NCI-H526 (cell line): ENCODE data around the gene ZNF821.
"Not testable (repeated sequence)": the region's sequence is repeated elsewhere in the genome, so short reads cannot be mapped to it uniquely, and the experiment has no call there.

Source experiments
- DNase-seq, 2 experiments: peaks; one replicate each; lab custom pipeline; 2025; lab: John Stamatoyannopoulos, UW

Gene ZNF821

GRCh38 chr16:71883849-71884638, at the start of gene ZNF821:
TSS of gene ZNF821 (minus strand) at chr16:71884182. CDS start at chr16:71879946, 4,236 bp downstream.
- DNase-seq = peak; percentile 11 to 83

DNA sequence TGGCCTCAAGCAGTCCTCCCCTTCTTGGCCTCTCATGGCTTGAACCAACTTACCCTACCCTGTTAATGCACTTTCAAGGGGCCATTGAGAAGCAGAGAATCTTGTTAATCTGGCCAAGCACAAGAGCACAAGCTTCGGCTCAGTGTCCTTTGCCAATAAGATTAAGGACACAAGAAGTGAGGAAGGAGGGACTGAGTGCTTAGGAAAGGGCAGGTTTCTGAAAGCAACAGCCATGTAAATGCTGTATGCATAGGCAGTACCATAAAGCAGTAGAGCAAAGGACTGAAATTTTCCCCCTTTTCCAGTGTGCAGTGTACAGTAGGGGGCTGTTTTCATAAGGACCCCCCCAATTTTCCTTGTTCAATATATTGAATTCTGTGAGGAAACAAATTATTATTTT, 49.0 kb upstream of the ZNF821 start:
- DNase-seq = no peak

DNA sequence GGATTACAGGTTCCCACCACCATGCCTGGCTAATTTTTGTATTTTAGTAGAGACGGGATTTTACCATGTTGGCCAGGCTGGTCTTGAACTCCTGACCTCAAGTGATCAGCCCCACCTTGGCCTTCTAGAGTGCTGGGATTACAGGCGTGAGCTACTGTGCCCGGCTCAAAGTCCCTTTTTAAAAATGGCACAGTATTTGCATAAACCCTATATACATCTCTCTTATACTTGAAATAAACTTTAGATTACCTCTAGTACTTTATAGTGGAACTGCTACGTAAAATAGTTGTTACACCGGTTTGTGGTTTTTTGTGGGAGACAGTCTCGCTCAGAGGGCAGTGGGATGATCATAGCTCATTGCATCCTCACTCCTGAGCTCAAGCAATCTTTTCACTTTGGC, 47.6 kb upstream of the ZNF821 start:
- DNase-seq = no peak

DNA sequence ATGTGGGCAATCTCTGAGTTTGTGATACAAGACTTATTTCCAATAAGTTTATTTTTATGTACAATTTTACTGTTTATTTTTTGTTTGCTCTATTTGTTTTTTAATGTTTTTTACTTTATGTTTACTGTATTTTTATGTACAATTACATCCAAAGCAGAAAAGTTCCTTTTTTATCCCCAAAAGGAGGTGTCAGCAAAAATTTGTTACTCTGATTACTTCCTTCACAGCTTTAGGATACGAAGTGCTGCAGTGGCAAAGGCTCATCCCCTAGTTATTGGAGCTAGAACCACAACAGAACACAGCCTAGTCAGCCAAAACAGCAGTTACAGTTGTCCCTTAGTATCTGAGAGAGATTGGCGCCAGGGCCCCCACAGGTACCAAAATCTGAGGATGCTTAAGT, 47.0 kb upstream of the ZNF821 start:
- no peak for DNase-seq

GRCh38 chr16:71930013-71930563, 46.1 kb upstream of the ZNF821 start:
- no peak for DNase-seq

DNA sequence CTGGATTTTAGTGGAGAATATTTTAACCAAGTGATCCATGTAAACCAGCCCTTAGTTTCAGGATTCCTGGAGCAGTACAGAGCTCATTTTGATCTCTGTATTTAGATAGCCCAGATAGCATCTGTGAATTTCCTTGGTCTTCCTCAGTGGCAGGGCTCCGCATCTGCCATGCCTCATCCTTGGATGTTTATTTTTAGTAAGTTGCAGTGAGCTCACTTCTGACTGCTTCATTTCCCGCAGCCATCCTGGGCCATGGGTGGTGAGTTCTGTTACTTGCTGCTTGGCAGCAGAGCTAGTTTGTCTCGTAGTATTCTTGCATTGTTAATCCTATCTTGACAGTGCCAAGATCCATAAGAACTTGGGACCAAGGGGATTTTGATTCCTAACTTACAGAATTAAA, 45.1 kb upstream of the ZNF821 start:
- DNase-seq = no peak

GRCh38 chr16:71927787-71928186, 43.8 kb upstream of the ZNF821 start:
- DNase-seq = no peak

DNA sequence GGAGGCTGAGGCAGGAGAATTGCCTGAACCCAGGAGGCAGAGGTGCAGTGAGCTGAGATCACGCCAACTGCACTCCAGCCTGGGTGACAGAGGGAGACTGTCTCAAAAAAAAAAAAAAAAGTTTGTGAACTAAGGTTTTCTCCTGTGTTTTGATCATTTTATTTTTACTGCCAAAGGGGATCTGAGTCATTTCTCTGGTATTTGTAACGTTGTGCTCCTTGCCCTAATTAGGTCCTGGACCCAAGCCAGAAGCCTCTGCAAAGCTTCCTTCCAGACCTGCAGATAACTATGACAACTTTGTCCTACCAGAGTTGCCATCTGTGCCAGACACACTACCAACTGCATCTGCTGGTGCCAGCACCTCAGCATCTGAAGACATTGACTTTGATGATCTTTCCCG, 43.4 kb upstream of the ZNF821 start:
- no peak for DNase-seq

DNA sequence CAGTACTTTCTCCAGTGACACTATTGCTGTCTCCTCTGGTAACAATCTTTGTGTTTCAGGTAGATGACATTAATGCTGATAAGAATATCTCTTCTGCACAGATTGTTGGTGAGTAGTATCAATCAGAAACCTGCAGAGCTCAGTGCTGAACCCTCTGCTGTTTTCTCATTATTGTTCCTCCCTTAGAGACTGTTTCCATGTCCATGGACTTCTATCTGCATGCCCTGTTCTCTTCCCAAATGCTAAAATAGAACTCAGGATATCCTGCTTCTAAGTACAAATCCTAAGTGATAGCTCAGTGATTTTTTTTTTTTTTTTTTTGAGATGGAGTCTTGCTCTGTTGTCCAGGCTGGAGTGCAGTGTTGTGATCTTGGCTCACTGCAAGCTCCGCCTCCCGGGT, 40.7 kb upstream of the ZNF821 start:
- no peak for DNase-seq

- DNase-seq = no peak
These were observed 40.1 kb upstream of the ZNF821 start for GRCh38 chr16:71923941-71924690.

- DNase-seq = no peak
These were observed 36.7 kb upstream of the ZNF821 start for GRCh38 chr16:71920658-71921057.

- DNase-seq = no peak
These were observed 35.1 kb upstream of the ZNF821 start for GRCh38 chr16:71919035-71919434.

DNA sequence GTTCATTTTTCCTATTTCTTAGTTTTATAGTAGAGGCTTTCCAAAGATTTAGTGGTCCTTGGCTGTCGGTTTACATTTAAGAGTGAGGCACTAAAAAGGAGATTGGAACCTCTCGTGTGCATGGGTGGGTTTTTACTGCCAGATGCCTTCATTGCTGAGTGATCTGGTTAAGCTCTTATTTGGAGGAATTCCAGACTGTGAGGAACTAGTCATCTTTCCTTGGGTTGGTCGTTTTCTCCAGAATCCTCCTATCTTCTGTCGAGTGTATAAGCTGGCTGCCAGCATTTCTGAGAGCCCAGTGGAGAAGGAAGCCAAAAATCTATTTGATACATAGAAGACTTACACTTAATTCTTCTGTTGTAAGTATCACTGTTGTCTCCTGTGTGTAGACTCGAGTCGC, 33.9 kb upstream of the ZNF821 start:
- no peak for DNase-seq

DNA sequence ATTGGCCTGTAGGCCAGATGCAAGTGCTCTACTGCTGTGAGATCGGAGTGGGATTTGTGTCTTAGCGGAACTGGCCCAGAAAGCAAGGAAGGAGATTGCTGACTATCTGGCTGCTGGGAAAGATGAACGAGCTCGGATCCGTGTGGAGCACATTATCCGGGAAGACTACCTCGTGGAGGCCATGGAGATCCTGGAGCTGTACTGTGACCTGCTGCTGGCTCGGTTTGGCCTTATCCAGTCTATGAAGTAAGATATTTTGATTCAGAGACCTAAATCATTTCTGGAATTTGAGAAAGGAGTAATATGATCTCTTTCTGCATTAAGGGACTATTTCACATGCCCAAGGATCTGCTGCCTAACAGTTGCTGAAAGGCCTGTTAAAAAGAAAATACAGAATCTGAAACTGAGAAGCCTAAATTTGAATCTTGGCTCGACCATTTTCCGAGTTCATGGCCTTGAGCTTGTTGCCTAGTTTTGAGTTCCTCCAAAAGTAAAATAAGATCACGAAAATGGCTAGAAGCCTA, 32.5 kb upstream of the ZNF821 start:
- DNase-seq = no peak

DNA sequence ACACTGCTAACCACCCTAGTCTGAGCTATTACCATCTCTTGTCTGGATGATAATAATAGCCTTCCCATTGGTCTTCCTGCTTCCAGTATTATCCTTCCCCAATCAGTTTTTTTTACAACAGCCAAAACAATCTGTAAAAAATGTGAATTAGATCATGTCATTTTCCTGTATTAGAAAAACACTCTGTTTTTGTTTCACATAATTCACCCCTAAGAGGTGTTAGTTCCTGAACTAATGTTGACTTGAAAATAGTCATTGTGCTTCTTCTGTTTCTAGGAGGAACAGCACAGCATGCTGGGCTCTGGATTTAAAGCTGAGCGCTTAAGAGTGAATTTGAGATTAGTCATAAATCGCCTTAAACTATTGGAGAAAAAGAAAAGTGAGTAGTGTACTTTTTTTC, 31.4 kb upstream of the ZNF821 start:
- DNase-seq = no peak

DNA sequence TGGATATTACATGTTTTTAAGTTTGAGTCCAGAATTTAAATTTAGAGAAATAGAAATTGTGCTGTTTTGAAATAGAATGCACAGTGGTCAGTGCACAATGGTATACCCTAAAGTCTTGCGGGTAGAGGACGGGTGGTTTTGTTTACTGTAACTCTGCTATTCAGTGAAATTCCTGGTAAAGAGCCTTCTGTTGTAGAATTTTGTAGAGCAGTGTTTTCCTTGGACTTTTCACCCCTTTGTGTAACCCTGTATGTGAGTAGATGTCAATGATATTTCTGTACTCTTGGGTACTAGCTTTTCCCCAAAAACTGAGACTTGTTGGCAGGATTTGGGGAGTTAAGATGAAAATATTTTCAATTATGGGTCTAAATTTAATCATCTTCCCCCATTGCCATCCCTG, 30.8 kb upstream of the ZNF821 start:
- no peak for DNase-seq

- DNase-seq = no peak
These were observed 28.7 kb upstream of the ZNF821 start for GRCh38 chr16:71912534-71913275.

DNA sequence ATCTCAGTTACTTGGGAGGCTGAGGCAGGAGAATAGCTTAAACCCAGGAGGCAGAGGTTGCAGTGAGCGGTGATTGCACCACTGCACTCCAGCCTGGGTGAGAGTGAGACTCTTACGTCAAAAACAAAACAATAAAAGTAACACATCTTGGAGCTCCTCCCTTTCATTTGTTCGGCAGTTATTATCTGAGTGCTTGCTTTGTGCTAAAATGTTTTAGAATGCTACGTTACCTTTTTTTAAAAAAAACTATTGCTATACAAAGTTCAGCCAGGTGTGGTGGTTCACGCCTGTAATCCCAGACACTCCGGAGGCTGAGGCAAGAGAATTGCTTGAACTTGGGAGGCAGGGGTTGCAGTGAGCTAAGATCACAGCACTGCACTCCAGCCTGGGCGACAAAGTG, 27.1 kb upstream of the ZNF821 start:
- DNase-seq = no peak

GRCh38 chr16:71905765-71906164, 21.8 kb upstream of the ZNF821 start:
- not testable (repeated sequence) for DNase-seq

DNA sequence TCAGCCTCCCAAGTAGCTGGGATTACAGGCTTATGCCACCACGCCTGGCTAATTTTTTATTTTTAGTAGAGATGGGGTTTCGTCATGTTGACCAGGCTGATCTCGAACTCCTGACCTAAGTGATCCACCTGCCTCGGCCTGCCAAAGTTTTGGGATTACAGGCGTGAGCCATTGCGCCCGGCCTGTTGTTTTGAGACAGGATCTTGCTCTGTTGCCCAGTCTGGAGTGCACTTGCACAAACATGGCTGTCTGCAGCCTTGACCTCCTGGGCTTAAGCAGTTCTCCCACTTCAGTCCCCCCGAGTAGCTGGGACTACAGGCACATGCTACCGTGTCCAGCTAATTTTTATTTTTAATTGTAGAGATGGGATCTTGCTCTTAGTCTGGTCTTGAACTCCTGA, 20.3 kb upstream of the ZNF821 start:
- no peak for DNase-seq

DNA sequence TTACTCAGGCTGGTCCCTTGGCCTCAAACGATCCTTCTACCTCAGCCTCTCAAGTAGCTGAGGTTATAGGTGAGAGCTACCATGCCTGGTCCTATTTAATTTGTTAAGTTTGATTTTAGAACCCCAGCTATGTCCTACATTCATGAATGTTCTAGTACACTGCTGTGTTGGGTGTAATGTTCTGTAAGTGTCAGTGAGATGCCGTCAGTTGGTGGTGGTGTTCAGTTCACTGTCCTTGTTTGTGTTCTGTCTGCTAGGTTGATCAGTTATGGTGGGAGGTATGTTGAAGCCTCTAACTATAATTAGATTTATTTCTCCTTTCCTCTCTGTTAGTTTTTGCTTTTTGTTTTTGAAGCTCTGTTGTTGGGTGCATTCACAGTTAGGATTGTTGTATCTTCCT, 19.6 kb upstream of the ZNF821 start:
- DNase-seq = no peak

DNA sequence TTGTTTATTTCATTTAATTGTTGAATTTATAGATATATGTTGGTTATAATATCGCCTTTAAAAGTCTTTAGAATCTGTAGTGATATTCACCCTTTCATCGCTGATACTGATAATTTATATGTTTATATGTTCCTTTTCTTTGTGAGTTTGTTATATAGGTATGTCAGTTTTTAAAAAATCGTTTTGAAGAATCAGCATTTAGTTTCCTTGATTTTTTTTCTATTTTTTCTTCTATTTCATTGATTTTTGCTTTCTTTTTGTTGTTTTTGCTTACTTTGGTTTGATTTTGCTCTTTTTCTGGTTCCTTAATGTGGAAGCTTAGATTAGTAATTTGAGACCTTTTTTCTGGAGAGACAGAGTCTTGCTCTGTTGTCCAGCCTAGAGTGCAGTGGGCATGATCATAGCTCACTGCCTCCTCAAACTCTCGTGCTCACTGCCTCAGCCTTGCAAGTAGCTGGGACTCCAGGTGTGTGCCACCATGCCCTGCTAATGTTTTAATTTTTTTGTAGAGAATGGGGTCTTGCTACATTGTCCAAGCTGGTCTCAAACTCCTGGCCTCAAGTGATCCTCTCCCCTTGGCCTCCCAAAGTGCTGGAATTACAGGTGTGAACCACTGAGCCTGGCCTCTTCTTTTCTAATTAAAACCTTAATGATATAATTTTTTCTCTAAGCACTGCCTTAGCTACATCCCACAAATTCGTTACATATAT, 18.8 kb upstream of the ZNF821 start:
- no peak for DNase-seq
